ENCODE results near the gene VSX2. TPM values are rescaled to one million over a fixed set of nuclear protein-coding genes. Genes with fewer than 3 reads are reported as not detected.
A peak's percentile ranks its signal among the peaks of the same experiment; 100 is the strongest.

The VSX2 gene
- not detected for total RNA-seq
- not detected for polyA plus RNA-seq
- total RNA-seq = 0 reads per million in 6 experiments

DNA sequence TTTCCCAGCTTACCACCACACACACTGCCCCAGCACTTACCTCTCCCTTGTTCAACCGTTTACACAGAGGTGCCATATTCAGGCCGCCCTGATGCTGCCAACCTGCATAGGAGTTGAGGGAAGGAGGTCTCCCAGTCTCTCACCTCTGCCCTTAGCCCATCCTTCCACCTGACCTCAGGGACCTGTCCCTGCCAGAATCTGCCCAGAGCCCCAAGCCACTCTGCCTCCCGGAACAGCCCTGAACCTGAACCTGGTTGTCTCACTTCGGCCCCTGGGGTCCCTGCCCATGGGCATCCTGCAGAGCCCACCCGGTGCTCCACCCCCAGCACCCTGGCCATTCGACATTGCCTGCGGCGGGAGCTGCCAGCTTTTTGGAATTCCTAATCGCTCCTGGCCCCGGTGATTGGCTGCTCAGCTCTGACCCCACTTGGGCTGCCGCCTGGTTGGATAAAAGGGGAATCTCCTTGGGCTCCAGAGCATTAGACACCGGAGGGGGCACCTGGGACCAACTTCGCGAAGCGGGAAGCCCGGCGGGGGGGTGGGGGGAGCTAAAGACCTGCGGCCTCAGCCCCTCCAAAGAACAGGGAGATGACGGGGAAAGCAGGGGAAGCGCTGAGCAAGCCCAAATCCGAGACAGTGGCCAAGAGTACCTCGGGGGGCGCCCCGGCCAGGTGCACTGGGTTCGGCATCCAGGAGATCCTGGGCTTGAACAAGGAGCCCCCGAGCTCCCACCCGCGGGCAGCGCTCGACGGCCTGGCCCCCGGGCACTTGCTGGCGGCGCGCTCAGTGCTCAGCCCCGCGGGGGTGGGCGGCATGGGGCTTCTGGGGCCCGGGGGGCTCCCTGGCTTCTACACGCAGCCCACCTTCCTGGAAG, at the start of gene VSX2:
TSS of gene VSX2 (plus strand) at position 476 of the 874 bp plus-strand sequence. CDS start at position 589, 113 bp downstream.
- no peak for ATAC-seq
- Mint-ChIP-seq H3K36me3 (peaks cover 0 to 4% (median 0%) of the 10 kb centered on the region in 3 donors), H3K4me3 (peak within 1 kb of the TSS in 9 of 10 donors; percentile 40 to 86 (median 75)), H3K9me3 (peaks cover 0 to 3% (median 0%) of the 10 kb centered on the region in 9 donors), H3K27ac (peak within 1 kb of the TSS in 1 of 10 donors; percentile 44), H3K27me3 (peaks cover 46 to 87% (median 65%) of the 10 kb centered on the region in 5 donors), H3K4me1 (peaks cover 8 to 27% (median 21%) of the 10 kb centered on the region in 4 donors)
- no peak for DNase-seq
- POLR2A ChIA-PET = interaction anchor here (1.3 kb wide), 1 partner anchor 9 kb away, joined by 7 read pairs; no protein-coding TSS in a partner anchor

DNA sequence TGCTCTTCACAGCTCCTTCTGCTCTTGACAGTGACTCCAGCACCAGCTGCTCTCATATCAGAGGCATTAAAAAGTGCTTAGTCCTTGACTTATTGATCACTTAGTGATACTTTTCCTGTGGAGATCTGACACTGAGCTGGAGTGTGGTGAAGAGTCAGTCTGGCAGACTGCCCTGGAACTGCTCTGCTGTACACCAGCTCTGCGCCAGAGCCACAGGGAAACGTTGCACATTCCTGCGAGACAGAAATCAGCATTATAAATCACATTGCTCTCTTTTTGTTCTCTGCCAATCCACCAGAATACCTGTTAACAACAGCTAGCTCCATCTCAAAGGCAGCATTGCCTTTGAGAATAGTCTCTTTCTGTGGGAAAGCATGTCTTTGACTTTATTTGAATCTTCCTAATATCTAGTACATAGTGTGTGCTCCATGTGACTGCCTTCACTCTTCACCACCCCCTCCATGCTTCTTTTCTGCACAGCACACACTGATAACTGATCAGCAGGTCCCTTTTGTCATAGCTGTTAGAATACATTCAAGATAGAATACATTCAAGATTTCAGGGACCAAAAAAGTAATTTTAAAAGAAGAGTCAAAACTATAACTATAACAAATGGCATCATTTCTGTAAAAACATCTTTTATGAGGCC, 48.2 kb upstream of the VSX2 start:
- POLR2A ChIA-PET = no interaction called here
- H3K27ac Mint-ChIP-seq = no peak overlapping the region

DNA sequence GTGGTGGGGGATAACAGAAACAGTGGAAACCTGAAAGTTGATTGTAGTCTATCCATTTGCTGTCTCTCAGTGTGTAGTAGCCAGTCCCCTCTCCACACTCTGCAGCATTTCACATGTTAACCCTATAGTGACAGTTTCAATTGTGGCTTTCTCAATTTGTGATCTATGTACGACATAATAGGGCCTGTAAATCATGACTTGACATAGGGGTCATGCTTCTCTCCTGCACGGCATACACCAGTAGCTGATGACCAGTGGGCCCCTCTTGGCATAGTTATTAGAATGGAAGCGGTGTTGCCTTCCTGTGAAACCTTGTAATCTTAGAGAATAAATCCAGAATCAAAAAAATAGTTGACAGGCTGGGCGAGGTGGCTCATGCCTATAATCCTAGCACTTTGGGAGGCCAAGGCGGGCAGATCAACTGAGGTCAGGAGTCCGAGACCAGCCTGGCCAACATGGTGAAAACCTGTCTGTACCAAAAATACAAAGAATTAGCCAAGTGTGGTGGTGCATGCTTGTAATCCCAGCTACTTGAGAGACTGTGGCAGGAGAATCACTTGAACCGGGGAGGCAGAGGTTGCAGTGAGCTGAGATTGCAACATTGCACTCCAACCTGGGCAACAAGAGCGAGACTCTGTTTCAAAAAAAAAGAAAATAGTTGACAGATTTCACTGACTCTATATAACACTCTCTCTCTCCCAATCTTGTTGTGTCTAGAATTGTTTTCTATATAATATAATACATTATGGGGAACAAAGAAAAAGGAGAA, 44.6 kb upstream of the VSX2 start:
- no peak overlapping the region for H3K4me3 Mint-ChIP-seq
- POLR2A ChIA-PET = interaction anchor here (0.7 kb wide), 1 partner anchor 90 kb away, joined by 3 read pairs; no protein-coding TSS in a partner anchor
- H3K9me3 Mint-ChIP-seq = no peaks in the 10 kb centered on the region
- no peaks in the 10 kb centered on the region for H3K27me3 Mint-ChIP-seq
- peaks cover 4 to 31% (median 18%) of the 10 kb centered on the region in 3 donors for H3K36me3 Mint-ChIP-seq
- ATAC-seq (no peak), DNase-seq (no peak)
- H3K27ac Mint-ChIP-seq = no peak overlapping the region
- peaks cover 0 to 1% (median 0%) of the 10 kb centered on the region in 4 donors for H3K4me1 Mint-ChIP-seq

More for the DNA sequence above, 48.2 kb upstream of the VSX2 start:
- H3K4me1 Mint-ChIP-seq = peaks cover 0 to 1% (median 0%) of the 10 kb centered on the region in 4 donors
- H3K4me3 Mint-ChIP-seq = no peak overlapping the region
- DNase-seq = no peak
- no peak for ATAC-seq
- H3K9me3 Mint-ChIP-seq = no peaks in the 10 kb centered on the region
- H3K27me3 Mint-ChIP-seq = no peaks in the 10 kb centered on the region
- H3K36me3 Mint-ChIP-seq = peaks cover 0 to 16% (median 12%) of the 10 kb centered on the region in 3 donors

DNA sequence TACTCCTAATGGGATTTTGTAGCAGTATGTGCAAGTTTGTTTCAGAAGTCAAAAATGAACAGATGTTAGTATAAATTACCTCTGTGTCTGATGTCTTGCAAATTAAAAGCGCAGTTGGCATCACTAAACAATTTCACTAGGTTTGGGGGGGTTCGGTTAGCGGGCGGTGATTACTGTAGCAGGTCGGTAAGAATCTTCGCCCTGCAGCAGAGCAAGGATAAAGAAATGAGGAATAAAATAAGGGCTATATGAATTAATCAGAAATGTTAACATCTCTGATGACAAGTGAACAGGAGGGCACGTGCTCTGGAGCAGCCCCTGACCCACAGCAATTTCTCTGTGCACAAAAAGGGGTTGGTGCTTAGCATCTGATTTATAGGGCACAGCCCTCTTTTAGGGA, 43.6 kb upstream of the VSX2 start:
- H3K4me1 Mint-ChIP-seq = peaks cover 0 to 1% (median 0%) of the 10 kb centered on the region in 4 donors
- no peaks in the 10 kb centered on the region for H3K27me3 Mint-ChIP-seq
- DNase-seq = no peak
- POLR2A ChIA-PET = no interaction called here
- no peaks in the 10 kb centered on the region for H3K9me3 Mint-ChIP-seq
- no peak for ATAC-seq
- peaks cover 4 to 35% (median 14%) of the 10 kb centered on the region in 3 donors for H3K36me3 Mint-ChIP-seq
- no peak overlapping the region for H3K27ac Mint-ChIP-seq
- H3K4me3 Mint-ChIP-seq = no peak overlapping the region

DNA sequence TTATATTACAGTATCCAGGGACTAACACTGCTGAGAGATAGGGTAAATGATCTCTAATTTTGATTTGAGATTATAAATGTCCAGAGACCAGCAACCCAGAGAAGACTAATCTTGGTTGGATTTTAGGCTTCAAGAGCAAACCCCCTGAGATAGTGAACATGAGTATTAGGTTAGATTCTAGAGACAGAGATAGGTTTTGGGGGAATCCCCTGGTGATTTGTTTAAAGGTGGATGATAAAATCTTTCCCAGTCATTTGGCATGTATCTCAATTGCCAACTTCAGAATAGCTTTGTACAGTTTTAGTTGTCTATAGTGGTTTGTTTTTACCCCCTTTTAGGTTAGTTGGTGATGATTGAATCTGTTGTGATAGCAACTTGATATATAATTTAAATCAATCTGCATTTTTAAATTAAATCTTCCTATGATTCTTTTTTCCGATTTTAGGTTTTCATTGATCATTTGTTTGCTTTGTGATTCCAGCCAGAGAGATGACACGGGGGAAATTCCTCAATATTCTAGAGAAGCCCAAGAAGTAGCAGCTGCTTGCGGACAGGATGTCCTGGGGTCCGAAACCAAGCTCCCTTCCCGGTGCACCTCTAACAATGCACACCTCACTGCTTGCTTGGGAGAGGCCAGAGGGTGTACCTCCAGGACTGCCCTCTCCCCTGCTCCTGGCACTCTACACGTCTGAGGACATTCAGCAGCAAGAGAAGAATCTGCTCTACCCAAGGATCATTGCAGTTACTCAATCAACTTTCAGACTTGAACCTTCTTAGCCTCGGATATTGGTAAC, 40.6 kb upstream of the VSX2 start:
- no peaks in the 10 kb centered on the region for H3K9me3 Mint-ChIP-seq
- ATAC-seq = no peak
- no peak overlapping the region for H3K27ac Mint-ChIP-seq
- H3K4me1 Mint-ChIP-seq = no peaks in the 10 kb centered on the region
- H3K27me3 Mint-ChIP-seq = no peaks in the 10 kb centered on the region
- POLR2A ChIA-PET = interaction anchor here (0.5 kb wide), 1 partner anchor 193 kb away, joined by 6 read pairs; no protein-coding TSS in a partner anchor
- DNase-seq = no peak
- H3K36me3 Mint-ChIP-seq = peaks cover 9 to 42% (median 13%) of the 10 kb centered on the region in 3 donors
- H3K4me3 Mint-ChIP-seq = no peak overlapping the region

DNA sequence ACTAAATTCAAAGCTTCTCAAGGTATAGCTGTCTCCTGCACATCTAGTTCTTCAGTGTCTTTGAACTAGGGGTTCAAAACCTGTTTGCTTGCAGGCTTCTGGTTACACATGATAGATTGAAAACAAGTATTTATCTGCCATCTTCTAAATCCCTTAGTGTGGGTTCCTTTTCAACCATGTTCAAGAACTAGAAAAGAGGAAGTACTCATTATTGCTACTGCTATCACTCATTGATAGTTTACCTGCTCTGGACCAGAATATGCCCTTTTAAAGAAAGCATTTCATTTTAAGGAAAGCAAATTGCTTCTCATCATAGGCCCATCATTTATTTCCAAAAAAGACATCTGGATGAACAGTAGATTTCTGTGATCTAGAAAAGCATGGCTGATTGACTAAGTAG, 37.1 kb upstream of the VSX2 start:
- H3K9me3 Mint-ChIP-seq = no peaks in the 10 kb centered on the region
- no peak overlapping the region for H3K4me3 Mint-ChIP-seq
- H3K27me3 Mint-ChIP-seq = no peaks in the 10 kb centered on the region
- POLR2A ChIA-PET = no interaction called here
- ATAC-seq (no peak), DNase-seq (no peak)
- no peaks in the 10 kb centered on the region for H3K4me1 Mint-ChIP-seq
- H3K27ac Mint-ChIP-seq = no peak overlapping the region
- peaks cover 9 to 42% (median 13%) of the 10 kb centered on the region in 3 donors for H3K36me3 Mint-ChIP-seq

DNA sequence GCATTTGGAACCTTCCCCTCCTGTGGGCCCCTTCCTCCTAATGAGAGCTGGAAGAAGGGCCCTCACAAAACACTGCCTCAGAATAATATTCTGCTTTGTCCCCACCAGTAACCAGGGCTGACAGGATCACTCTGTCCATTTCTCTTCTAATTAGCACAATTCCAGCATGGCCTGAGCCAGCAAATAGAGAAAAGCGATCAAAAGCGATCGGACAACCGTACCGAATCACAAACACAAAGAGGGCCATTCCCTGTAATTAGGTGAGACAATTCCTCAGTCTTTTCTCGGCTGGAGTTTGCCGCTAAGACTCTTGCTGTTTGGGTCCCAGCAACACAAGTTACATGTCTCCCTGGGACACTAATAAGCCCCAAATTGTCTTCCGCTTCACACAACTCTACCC, 35.6 kb upstream of the VSX2 start:
- peaks cover 0 to 2% (median 0%) of the 10 kb centered on the region in 5 donors for H3K27me3 Mint-ChIP-seq
- ATAC-seq (no peak), DNase-seq (no peak)
- no peaks in the 10 kb centered on the region for H3K9me3 Mint-ChIP-seq
- POLR2A ChIA-PET = no interaction called here
- no peaks in the 10 kb centered on the region for H3K4me1 Mint-ChIP-seq
- H3K4me3 Mint-ChIP-seq = no peak overlapping the region
- no peak overlapping the region for H3K27ac Mint-ChIP-seq
- H3K36me3 Mint-ChIP-seq = peaks cover 9 to 36% (median 13%) of the 10 kb centered on the region in 3 donors

DNA sequence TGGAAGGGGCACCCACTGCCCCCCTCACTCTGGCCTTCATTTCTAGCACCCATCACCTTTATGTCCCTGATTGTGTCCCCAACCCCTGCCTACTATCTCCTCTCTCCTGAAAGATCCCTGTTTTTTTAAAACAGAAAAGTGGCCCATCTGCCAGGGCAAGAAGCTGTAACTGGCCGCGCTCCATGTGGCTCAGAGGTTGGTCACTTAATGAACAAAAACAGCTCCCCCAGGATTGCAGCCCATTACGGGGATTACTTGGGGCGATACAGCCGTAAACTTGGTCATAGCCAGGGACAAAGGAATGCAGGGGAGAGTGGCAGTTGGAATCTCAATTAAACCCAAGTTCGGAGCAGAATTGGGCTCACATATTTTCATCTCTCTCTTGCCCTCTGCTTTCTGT, 34.8 kb upstream of the VSX2 start:
- H3K36me3 Mint-ChIP-seq = peaks cover 5 to 27% (median 6%) of the 10 kb centered on the region in 3 donors
- no peak overlapping the region for H3K27ac Mint-ChIP-seq
- H3K27me3 Mint-ChIP-seq = peaks cover 0 to 7% (median 1%) of the 10 kb centered on the region in 5 donors
- H3K4me3 Mint-ChIP-seq = no peak overlapping the region
- POLR2A ChIA-PET = no interaction called here
- H3K4me1 Mint-ChIP-seq = no peaks in the 10 kb centered on the region
- no peaks in the 10 kb centered on the region for H3K9me3 Mint-ChIP-seq
- ATAC-seq (no peak), DNase-seq (no peak)

DNA sequence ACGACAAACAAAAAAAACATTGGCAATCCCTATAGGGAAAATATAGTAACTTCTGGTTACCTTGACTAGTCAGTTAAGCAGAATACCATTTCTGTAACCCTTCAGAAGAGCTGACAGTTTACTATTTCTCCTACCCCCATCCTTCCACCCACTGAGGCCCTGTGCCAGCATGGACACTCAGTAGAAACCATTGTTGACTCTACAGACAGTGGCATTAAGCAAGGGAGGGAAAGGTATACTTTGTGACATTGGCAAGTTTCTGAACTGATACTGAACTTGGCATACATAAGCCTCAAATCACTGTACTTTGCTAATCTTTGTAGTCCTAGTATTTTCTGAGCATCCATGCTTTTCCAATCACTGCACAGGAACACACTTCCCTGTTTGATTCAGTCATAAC, 33.4 kb upstream of the VSX2 start:
- Mint-ChIP-seq H3K4me3 (no peak overlapping the region), H3K27ac (no peak overlapping the region), H3K27me3 (peaks cover 0 to 7% (median 1%) of the 10 kb centered on the region in 5 donors), H3K4me1 (no peaks in the 10 kb centered on the region), H3K36me3 (peaks cover 5 to 16% (median 6%) of the 10 kb centered on the region in 3 donors), H3K9me3 (no peaks in the 10 kb centered on the region)
- POLR2A ChIA-PET = no interaction called here
- ATAC-seq (no peak), DNase-seq (no peak)

DNA sequence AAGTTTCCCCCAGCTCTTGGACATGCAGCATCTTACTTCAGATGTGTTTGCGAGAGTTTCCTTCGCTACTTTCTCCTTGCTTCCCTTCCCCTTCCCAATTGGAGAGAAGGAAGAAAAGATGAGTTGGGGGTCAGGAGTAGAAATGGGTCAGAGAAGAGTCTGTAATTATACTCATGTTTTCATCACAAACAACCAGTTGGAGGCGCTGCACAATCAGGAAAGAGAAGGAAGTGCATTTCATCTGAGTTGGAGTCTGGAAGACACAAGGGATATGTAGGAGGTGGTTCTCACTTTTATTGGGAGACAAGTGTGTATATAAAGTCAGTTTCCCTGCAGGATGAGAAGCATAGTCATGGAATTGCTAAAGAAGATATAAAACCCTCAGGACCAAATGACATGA, 31.3 kb upstream of the VSX2 start:
- Mint-ChIP-seq H3K27me3 (peaks cover 0 to 7% (median 1%) of the 10 kb centered on the region in 5 donors), H3K9me3 (no peaks in the 10 kb centered on the region), H3K4me3 (no peak overlapping the region), H3K4me1 (no peaks in the 10 kb centered on the region), H3K27ac (no peak overlapping the region), H3K36me3 (peaks cover 0 to 7% (median 4%) of the 10 kb centered on the region in 3 donors)
- no peak for DNase-seq
- ATAC-seq = no peak
- POLR2A ChIA-PET = interaction anchor here (0.6 kb wide), 1 partner anchor 1101 kb away, joined by 7 read pairs; no protein-coding TSS in a partner anchor

DNA sequence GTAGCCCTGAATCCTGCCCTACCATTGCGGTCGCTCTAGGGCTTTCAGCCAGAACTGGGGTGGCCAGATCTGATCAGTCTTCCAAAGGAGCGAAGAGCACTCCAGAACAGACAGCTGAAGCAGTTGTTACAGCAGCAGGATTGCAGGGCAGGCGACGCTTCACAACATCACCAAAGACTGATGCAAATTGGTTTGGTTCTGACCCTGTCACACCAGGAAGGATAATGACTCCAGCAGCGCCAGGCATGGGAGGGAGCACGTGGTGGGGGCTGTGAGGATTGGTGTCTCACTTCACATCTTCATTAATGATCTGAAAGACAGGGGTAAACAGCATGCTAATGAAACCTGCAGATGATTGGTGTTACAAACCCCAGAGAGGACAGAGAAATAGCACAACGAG, 30.6 kb upstream of the VSX2 start:
- H3K36me3 Mint-ChIP-seq = no peaks in the 10 kb centered on the region
- no peaks in the 10 kb centered on the region for H3K9me3 Mint-ChIP-seq
- H3K4me3 Mint-ChIP-seq = no peak overlapping the region
- POLR2A ChIA-PET = interaction anchor here (0.6 kb wide), 1 partner anchor 1100 kb away, joined by 7 read pairs; no protein-coding TSS in a partner anchor
- DNase-seq (no peak), ATAC-seq (no peak)
- H3K27me3 Mint-ChIP-seq = peaks cover 0 to 7% (median 1%) of the 10 kb centered on the region in 5 donors
- peak overlapping the region in 1 of 10 donors; percentile 65 for H3K27ac Mint-ChIP-seq
- H3K4me1 Mint-ChIP-seq = no peaks in the 10 kb centered on the region
